HepG2 (cell line): Measurements from ENCODE around the gene ZNF777. TPM values are rescaled to one million over a fixed set of nuclear protein-coding genes. Genes with fewer than 3 reads are reported as not detected.

Source experiments
- ARHGAP35 ChIP-seq: sonication (generic); formaldehyde crosslinking; IDR thresholded peaks from 2 replicates; pipeline ENCODE4 v1.9.0; 2022; ENCODE audit warnings: mild to moderate bottlenecking, inconsistent platforms, moderate library complexity, missing genetic modification reagents, borderline replicate concordance
- ATF2 ChIP-seq: sonication (generic); formaldehyde crosslinking; IDR thresholded peaks from 2 replicates; pipeline ENCODE4 v1.4.0; 2020; ENCODE audit warnings: missing genetic modification reagents
- IRF1 ChIP-seq: sonication (generic); formaldehyde crosslinking; IDR thresholded peaks from 2 replicates; pipeline ENCODE4 v1.4.0; 2020; ENCODE audit warnings: low read depth, mild to moderate bottlenecking, missing genetic modification reagents
- KDM1A ChIP-seq: IDR thresholded peaks from 2 replicates; pipeline ENCODE4 v1.6.1; 2016; ENCODE audit warnings: missing compliant biosample characterization
- KDM3A ChIP-seq: IDR thresholded peaks from 2 replicates; pipeline ENCODE4 v1.6.1; 2018; ENCODE audit warnings: low read depth, missing compliant biosample characterization
- MAFK ChIP-seq, 2 experiments: IDR thresholded peaks in 1 of 2; conservative IDR thresholded peaks in 1 of 2; 2 replicates each; pipeline ENCODE4 v1.6.1; 2011; ENCODE audit warnings: improper control_type of control experiment in 2 of 2, low read length in 2 of 2
- MAX ChIP-seq: IDR thresholded peaks from 2 replicates; pipeline ENCODE4 v1.6.1; 2012; ENCODE audit warnings: inconsistent platforms
- PRMT3 ChIP-seq: sonication (generic); formaldehyde crosslinking; IDR thresholded peaks from 2 replicates; pipeline ENCODE4 v1.8.1; 2022; ENCODE audit warnings: low read depth, mild to moderate bottlenecking, moderate library complexity, missing genetic modification reagents, borderline replicate concordance
- REL ChIP-seq: sonication (generic); formaldehyde crosslinking; conservative IDR thresholded peaks from 2 replicates; pipeline ENCODE4 v1.8.0; 2022; ENCODE audit warnings: mild to moderate bottlenecking, missing genetic modification reagents, moderate library complexity
- SUZ12 ChIP-seq: fragments of 150-350 bp; IDR thresholded peaks from 2 replicates; pipeline ENCODE4 v1.6.1; 2014; ENCODE audit warnings: low read depth, low read length
- UBTF ChIP-seq: sonication (generic); formaldehyde crosslinking; IDR thresholded peaks from 2 replicates; pipeline ENCODE4 v1.4.0; 2020; ENCODE audit warnings: mild to moderate bottlenecking, missing genetic modification reagents
- YEATS4 ChIP-seq: sonication (generic); formaldehyde crosslinking; IDR thresholded peaks from 2 replicates; pipeline ENCODE4 v1.4.0; 2020; ENCODE audit warnings: missing genetic modification reagents, borderline replicate concordance
- ZFP1 ChIP-seq: IDR thresholded peaks from 2 replicates; pipeline ENCODE4 v1.6.1; 2016
- ZHX1 ChIP-seq: sonication (generic); formaldehyde crosslinking; IDR thresholded peaks from 2 replicates; pipeline ENCODE4 v1.8.1; 2022; ENCODE audit warnings: low read depth, mild to moderate bottlenecking, missing genetic modification reagents
- ZNF510 ChIP-seq: sonication (generic); formaldehyde crosslinking; IDR thresholded peaks from 2 replicates; pipeline ENCODE4 v1.4.0; 2020; ENCODE audit warnings: low read depth, mild to moderate bottlenecking, missing genetic modification reagents
- ZNF530 ChIP-seq: sonication (generic); formaldehyde crosslinking; IDR thresholded peaks from 2 replicates; pipeline ENCODE4 v1.5.0; 2020; ENCODE audit warnings: low read depth, mild to moderate bottlenecking, missing genetic modification reagents
- ZNF549 ChIP-seq: sonication (generic); formaldehyde crosslinking; IDR thresholded peaks from 2 replicates; pipeline ENCODE4 v1.5.0; 2020; ENCODE audit warnings: missing genetic modification reagents
- ZNF576 ChIP-seq: sonication (generic); formaldehyde crosslinking; IDR thresholded peaks from 2 replicates; pipeline ENCODE4 v1.4.0; 2020; ENCODE audit warnings: mild to moderate bottlenecking, missing genetic modification reagents
- ZNF615 ChIP-seq: sonication (generic); formaldehyde crosslinking; IDR thresholded peaks from 2 replicates; pipeline ENCODE4 v1.5.0; 2020; ENCODE audit warnings: mild to moderate bottlenecking, missing genetic modification reagents, borderline replicate concordance
- ZSCAN25 ChIP-seq: sonication (generic); formaldehyde crosslinking; IDR thresholded peaks from 2 replicates; pipeline ENCODE4 v1.8.0; 2022; ENCODE audit warnings: mild to moderate bottlenecking, missing genetic modification reagents
- polyA plus RNA-seq, 8 experiments: library from polyadenylated mRNA; depleted of rRNA in 3 of 8; stranded (reverse) in 7 of 8; unstranded in 1 of 8; fragments of >200 nt; fragmentation: Illumina TruSeq in 4 of 8; extraction: Trizol in 4 of 8; gene quantifications; 2 replicates each; pipeline versions ENCODE4 v1.2.1 to v1.2.3, GENCODE V29; 2011 to 2016; ENCODE audit warnings: low read depth in 4 of 8, missing spikeins in 1 of 8, mixed read lengths in 1 of 8; ENCODE audit not compliant: insufficient read depth in 1 of 8
- total RNA-seq, 5 experiments: library from RNA; depleted of rRNA; stranded (reverse); fragments of >200 nt; fragmentation: Illumina TruSeq; extraction: Trizol; gene quantifications; 2 replicates each; pipeline ENCODE4 v1.2.3, GENCODE V29; 2016; ENCODE audit warnings: low read depth in 1 of 5
- TF ChIP-seq, protein P1 (sequence below): sonication (generic); formaldehyde crosslinking; IDR thresholded peaks from 2 replicates; pipeline ENCODE4 v1.8.1; 2023; ENCODE audit warnings: missing genetic modification reagents, mild to moderate bottlenecking, borderline replicate concordance

The ZNF777 gene
- total and polyA plus RNA-seq, 2 of the 13 experiments (the other 11 are each of a cell fraction or from before 2014, with no cell fraction given): 3.8 to 6.0 TPM

DNA sequence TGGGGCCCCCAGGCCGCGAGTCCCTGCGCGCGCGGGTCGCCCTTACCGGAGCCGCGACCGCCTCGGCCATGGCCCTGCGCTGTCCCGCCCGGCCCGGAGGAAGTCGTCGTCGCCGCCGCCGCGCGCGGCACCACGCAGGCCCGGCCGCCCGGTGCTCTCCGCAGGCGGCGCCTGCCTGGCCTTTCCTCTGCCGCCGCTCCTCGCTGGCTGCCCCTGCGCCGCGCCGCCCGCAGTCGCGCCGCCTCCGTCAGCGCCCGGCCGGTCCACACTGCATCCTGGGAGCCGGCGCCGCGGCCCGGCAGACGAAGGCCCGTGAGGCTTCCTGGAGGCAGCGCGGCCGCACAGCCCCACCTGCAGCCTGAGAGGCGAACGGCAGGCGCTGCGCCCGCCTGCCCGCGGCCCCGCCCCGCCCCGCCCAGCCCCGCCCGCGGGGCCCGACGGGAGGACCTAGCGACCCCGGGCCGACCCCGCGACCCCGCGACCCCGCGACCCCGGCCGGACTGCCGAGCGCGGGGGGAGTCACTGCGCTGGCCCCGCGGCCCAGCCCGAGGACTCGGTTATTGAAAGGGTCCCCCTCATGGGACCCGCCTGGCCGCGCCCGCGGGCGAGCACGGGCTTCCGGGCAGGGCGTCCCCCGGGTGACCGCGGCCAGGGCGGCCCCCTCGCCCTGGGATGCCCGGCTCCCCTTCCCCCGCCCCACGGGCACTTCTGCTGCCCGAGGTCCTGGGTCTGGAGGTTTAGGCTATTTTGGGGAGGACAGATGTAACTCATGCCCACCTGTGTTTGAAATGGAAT is 36.8 kb upstream of the ZNF777 start, which contains the start of gene ZNF746 (continued):
- TF ChIP-seq PRMT3 (peak; percentile 39; the same call in 1 of the 2 replicates), ZNF576 (CRISPR knock-in tag) (no peak), UBTF (CRISPR knock-in tag) (peak; percentile 71; the same call in 1 of the 2 replicates), IRF1 (CRISPR knock-in tag) (no peak), ZNF615 (CRISPR knock-in tag) (no peak), MAX (peak; percentile 57; the same call in 1 of the 2 replicates), ARHGAP35 (CRISPR knock-in tag) (no peak), KDM3A (CRISPR knock-in tag) (no peak), REL (no peak), ZNF530 (CRISPR knock-in tag) (no peak), ZSCAN25 (CRISPR knock-in tag) (no peak), ZHX1 (CRISPR knock-in tag) (0 out of 2 replicates have a peak, but pooled peaks have one; percentile 35), ATF2 (no peak), MAFK (conservative IDR thresholded peaks at IDR 0.05 in 1 of 2, IDR thresholded peaks at IDR 0.05 in 1 of 2; ENCODE audit: low read length in 2 of 2) (no peak), YEATS4 (CRISPR knock-in tag) (no peak), SUZ12 (no peak), ZFP1 (CRISPR knock-in tag) (no peak), KDM1A (CRISPR knock-in tag) (no peak), ZNF510 (CRISPR knock-in tag) (no peak), ZNF549 (CRISPR knock-in tag) (no peak)
- TF ChIP-seq, protein P1, sequence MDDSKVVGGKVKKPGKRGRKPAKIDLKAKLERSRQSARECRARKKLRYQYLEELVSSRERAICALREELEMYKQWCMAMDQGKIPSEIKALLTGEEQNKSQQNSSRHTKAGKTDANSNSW (CRISPR knock-in tag): no peak
